ENCODE measurements around the gene DLEU7. TPM values are rescaled to one million over a fixed set of nuclear protein-coding genes. Genes with fewer than 3 reads are reported as not detected.

DLEU7 gene
- polyA plus RNA-seq (2013, experiment 1 of 2) = 0.18 TPM
- polyA plus RNA-seq (2013, experiment 2 of 2) = 0.17 TPM

- Histone ChIP-seq H3K36me3 (replicated peaks in 1 of 2; ENCODE audit: control insufficient read depth in 2 of 2, insufficient read depth in 2 of 2, low read length in 2 of 2) (peaks cover 0 to 11% of the 10 kb centered on the region in 2 donors), H3K18ac (ENCODE audit: low read length) (peak within 1 kb of the TSS; percentile 93), H3K4ac (ENCODE audit: low read length) (peak within 1 kb of the TSS; percentile 77), H3K79me1 (ENCODE audit: low read depth, low read length) (no peaks in the 10 kb centered on the region), H4K91ac (ENCODE audit: low read depth, low read length, poor library complexity) (no peak within 1 kb of the TSS), H2BK15ac (ENCODE audit: low read length) (peak within 1 kb of the TSS; percentile 90), H4K8ac (ENCODE audit: low read depth, low read length) (no peak within 1 kb of the TSS), H2BK12ac (ENCODE audit: low read length) (peak within 1 kb of the TSS; percentile 82), H3K9ac (ENCODE audit: low read depth, low read length, poor library complexity) (peak within 1 kb of the TSS; percentile 32), H3K4me3 (ENCODE audit: low read length in 2 of 2) (peak within 1 kb of the TSS; percentile 57 to 71), H2AK5ac (ENCODE audit: low read depth, low read length) (peak within 1 kb of the TSS; percentile 27), H3K9me3 (replicated peaks in 1 of 2; ENCODE audit: control insufficient read depth in 2 of 2, insufficient read depth in 1 of 2, low read depth in 1 of 2, low read length in 2 of 2) (peaks cover 0 to 3% of the 10 kb centered on the region in 2 donors), H3K4me2 (ENCODE audit: insufficient read depth, low read length, poor library complexity, severe bottlenecking) (peak within 1 kb of the TSS; percentile 77), H3K27ac (replicated peaks; ENCODE audit: low read length) (no peak within 1 kb of the TSS), H3K4me1 (ENCODE audit: control insufficient read depth in 2 of 2, insufficient read depth in 1 of 2, low read depth in 1 of 2, low read length in 2 of 2) (peaks cover 9 to 18% of the 10 kb centered on the region in 2 donors), H3K14ac (ENCODE audit: low read length) (no peak within 1 kb of the TSS), H2AFZ (ENCODE audit: low read length) (peak within 1 kb of the TSS; percentile 94), H2BK5ac (ENCODE audit: low read length) (no peak within 1 kb of the TSS), H2BK120ac (ENCODE audit: low read depth, low read length) (no peak within 1 kb of the TSS), H3K23ac (ENCODE audit: low read depth, low read length, poor library complexity) (no peak within 1 kb of the TSS), H3K27me3 (ENCODE audit: control insufficient read depth in 3 of 3, insufficient read depth in 3 of 3, low read depth in 1 of 3, low read length in 3 of 3) (peaks cover 0 to 22% (median 0%) of the 10 kb centered on the region in 3 experiments)
- no CpG with 5 or more reads among the region's 78 CpGs for WGBS, 2 donors (ENCODE audit: extremely low coverage in 2 of 2, insufficient read length in 2 of 2, insufficient replicate concordance in 1 of 2)
- peak; percentile 82 for DNase-seq (ENCODE audit: low spot score)
Observed at GRCh38 chr13:50843257-50844083, at the start of gene DLEU7. Gene DLEU7, minus strand, starts transcription at chr13:50843692. Its CDS starts 46 bp downstream, at chr13:50843646.

- H2AK5ac ChIP-seq (ENCODE audit: low read depth, low read length) = no peak overlapping the region
- H4K8ac ChIP-seq (ENCODE audit: low read depth, low read length) = no peak overlapping the region
- no CpG with 5 or more reads among the region's 7 CpGs for WGBS, 2 donors (ENCODE audit: extremely low coverage in 2 of 2, insufficient read length in 2 of 2, insufficient replicate concordance in 1 of 2)
- peaks cover 0 to 11% of the 10 kb centered on the region in 2 donors for H3K4me1 ChIP-seq (ENCODE audit: control insufficient read depth in 2 of 2, insufficient read depth in 1 of 2, low read depth in 1 of 2, low read length in 2 of 2)
- no peak overlapping the region for H3K9ac ChIP-seq (ENCODE audit: low read depth, low read length, poor library complexity)
- H3K79me1 ChIP-seq (ENCODE audit: low read depth, low read length) = no peaks in the 10 kb centered on the region
- no peak overlapping the region for H3K4me3 ChIP-seq (ENCODE audit: low read length in 2 of 2)
- H3K27ac ChIP-seq (replicated peaks; ENCODE audit: low read length) = no peak overlapping the region
- H3K27me3 ChIP-seq (ENCODE audit: control insufficient read depth in 3 of 3, insufficient read depth in 3 of 3, low read depth in 1 of 3, low read length in 3 of 3) = no peaks in the 10 kb centered on the region
- H2BK120ac ChIP-seq (ENCODE audit: low read depth, low read length) = no peak overlapping the region
- no peaks in the 10 kb centered on the region for H3K9me3 ChIP-seq (replicated peaks in 1 of 2; ENCODE audit: control insufficient read depth in 2 of 2, insufficient read depth in 1 of 2, low read depth in 1 of 2, low read length in 2 of 2)
- H3K18ac ChIP-seq (ENCODE audit: low read length) = no peak overlapping the region
- no peak overlapping the region for H3K4ac ChIP-seq (ENCODE audit: low read length)
- H3K36me3 ChIP-seq (replicated peaks in 1 of 2; ENCODE audit: control insufficient read depth in 2 of 2, insufficient read depth in 2 of 2, low read length in 2 of 2) = no peaks in the 10 kb centered on the region
- no peak overlapping the region for H2AFZ ChIP-seq (ENCODE audit: low read length)
- H3K23ac ChIP-seq (ENCODE audit: low read depth, low read length, poor library complexity) = no peak overlapping the region
- H3K4me2 ChIP-seq (ENCODE audit: insufficient read depth, low read length, poor library complexity, severe bottlenecking) = no peak overlapping the region
- H2BK12ac ChIP-seq (ENCODE audit: low read length) = no peak overlapping the region
- DNase-seq (ENCODE audit: low spot score) = no peak
- no peak overlapping the region for H4K91ac ChIP-seq (ENCODE audit: low read depth, low read length, poor library complexity)
- H2BK5ac ChIP-seq (ENCODE audit: low read length) = no peak overlapping the region
- H3K14ac ChIP-seq (ENCODE audit: low read length) = no peak overlapping the region
- no peak overlapping the region for H2BK15ac ChIP-seq (ENCODE audit: low read length)
Observed at GRCh38 chr13:50892210-50892944, 48.9 kb upstream of the DLEU7 start.

- H3K9ac ChIP-seq (ENCODE audit: low read depth, low read length, poor library complexity) = no peak overlapping the region
- DNase-seq (ENCODE audit: low spot score) = no peak
Observed at GRCh38 chr13:50891206-50891605, 47.7 kb upstream of the DLEU7 start.

GRCh38 chr13:50889317-50889716 is 45.8 kb upstream of the DLEU7 start:
- Histone ChIP-seq H3K14ac (ENCODE audit: low read length) (no peak overlapping the region), H4K8ac (ENCODE audit: low read depth, low read length) (no peak overlapping the region), H3K4me1 (ENCODE audit: control insufficient read depth in 2 of 2, insufficient read depth in 1 of 2, low read depth in 1 of 2, low read length in 2 of 2) (peaks cover 0 to 11% of the 10 kb centered on the region in 2 donors), H3K9me3 (replicated peaks in 1 of 2; ENCODE audit: control insufficient read depth in 2 of 2, insufficient read depth in 1 of 2, low read depth in 1 of 2, low read length in 2 of 2) (no peaks in the 10 kb centered on the region), H3K36me3 (replicated peaks in 1 of 2; ENCODE audit: control insufficient read depth in 2 of 2, insufficient read depth in 2 of 2, low read length in 2 of 2) (no peaks in the 10 kb centered on the region), H2AK5ac (ENCODE audit: low read depth, low read length) (no peak overlapping the region), H3K27me3 (ENCODE audit: control insufficient read depth in 3 of 3, insufficient read depth in 3 of 3, low read depth in 1 of 3, low read length in 3 of 3) (no peaks in the 10 kb centered on the region), H2AFZ (ENCODE audit: low read length) (no peak overlapping the region), H3K9ac (ENCODE audit: low read depth, low read length, poor library complexity) (no peak overlapping the region), H2BK12ac (ENCODE audit: low read length) (no peak overlapping the region), H3K4me2 (ENCODE audit: insufficient read depth, low read length, poor library complexity, severe bottlenecking) (no peak overlapping the region), H2BK5ac (ENCODE audit: low read length) (no peak overlapping the region), H2BK15ac (ENCODE audit: low read length) (no peak overlapping the region), H3K4me3 (ENCODE audit: low read length in 2 of 2) (no peak overlapping the region), H2BK120ac (ENCODE audit: low read depth, low read length) (no peak overlapping the region), H3K79me1 (ENCODE audit: low read depth, low read length) (no peaks in the 10 kb centered on the region), H3K4ac (ENCODE audit: low read length) (no peak overlapping the region), H3K23ac (ENCODE audit: low read depth, low read length, poor library complexity) (no peak overlapping the region), H4K91ac (ENCODE audit: low read depth, low read length, poor library complexity) (no peak overlapping the region), H3K27ac (replicated peaks; ENCODE audit: low read length) (no peak overlapping the region), H3K18ac (ENCODE audit: low read length) (no peak overlapping the region)
- DNase-seq (ENCODE audit: low spot score) = no peak
- WGBS, 2 donors (ENCODE audit: extremely low coverage in 2 of 2, insufficient read length in 2 of 2, insufficient replicate concordance in 1 of 2) = no CpG with 5 or more reads among the region's 1 CpG

More at GRCh38 chr13:50891206-50891605, 47.7 kb upstream of the DLEU7 start:
- H3K79me1 ChIP-seq (ENCODE audit: low read depth, low read length) = no peaks in the 10 kb centered on the region
- peaks cover 0 to 11% of the 10 kb centered on the region in 2 donors for H3K4me1 ChIP-seq (ENCODE audit: control insufficient read depth in 2 of 2, insufficient read depth in 1 of 2, low read depth in 1 of 2, low read length in 2 of 2)
- H2BK5ac ChIP-seq (ENCODE audit: low read length) = no peak overlapping the region
- no peak overlapping the region for H3K23ac ChIP-seq (ENCODE audit: low read depth, low read length, poor library complexity)
- H2BK12ac ChIP-seq (ENCODE audit: low read length) = no peak overlapping the region
- no peak overlapping the region for H4K91ac ChIP-seq (ENCODE audit: low read depth, low read length, poor library complexity)
- no peak overlapping the region for H3K4ac ChIP-seq (ENCODE audit: low read length)
- H3K27me3 ChIP-seq (ENCODE audit: control insufficient read depth in 3 of 3, insufficient read depth in 3 of 3, low read depth in 1 of 3, low read length in 3 of 3) = no peaks in the 10 kb centered on the region
- no peak overlapping the region for H3K4me3 ChIP-seq (ENCODE audit: low read length in 2 of 2)
- H2BK15ac ChIP-seq (ENCODE audit: low read length) = no peak overlapping the region
- H3K9me3 ChIP-seq (replicated peaks in 1 of 2; ENCODE audit: control insufficient read depth in 2 of 2, insufficient read depth in 1 of 2, low read depth in 1 of 2, low read length in 2 of 2) = no peaks in the 10 kb centered on the region
- H3K4me2 ChIP-seq (ENCODE audit: insufficient read depth, low read length, poor library complexity, severe bottlenecking) = no peak overlapping the region
- no peak overlapping the region for H4K8ac ChIP-seq (ENCODE audit: low read depth, low read length)
- H2BK120ac ChIP-seq (ENCODE audit: low read depth, low read length) = no peak overlapping the region
- no peak overlapping the region for H3K14ac ChIP-seq (ENCODE audit: low read length)
- no peaks in the 10 kb centered on the region for H3K36me3 ChIP-seq (replicated peaks in 1 of 2; ENCODE audit: control insufficient read depth in 2 of 2, insufficient read depth in 2 of 2, low read length in 2 of 2)
- H3K27ac ChIP-seq (replicated peaks; ENCODE audit: low read length) = no peak overlapping the region
- H2AK5ac ChIP-seq (ENCODE audit: low read depth, low read length) = no peak overlapping the region
- no peak overlapping the region for H3K18ac ChIP-seq (ENCODE audit: low read length)
- no peak overlapping the region for H2AFZ ChIP-seq (ENCODE audit: low read length)
